ENCODE results near the gene ATXN1. TPM values are rescaled to one million over a fixed set of nuclear protein-coding genes. Genes with fewer than 3 reads are reported as not detected.

ATXN1 gene
- total RNA-seq, 4 donors from 2014 or later = 16.3 to 52.2 (median 25.7) TPM

DNA sequence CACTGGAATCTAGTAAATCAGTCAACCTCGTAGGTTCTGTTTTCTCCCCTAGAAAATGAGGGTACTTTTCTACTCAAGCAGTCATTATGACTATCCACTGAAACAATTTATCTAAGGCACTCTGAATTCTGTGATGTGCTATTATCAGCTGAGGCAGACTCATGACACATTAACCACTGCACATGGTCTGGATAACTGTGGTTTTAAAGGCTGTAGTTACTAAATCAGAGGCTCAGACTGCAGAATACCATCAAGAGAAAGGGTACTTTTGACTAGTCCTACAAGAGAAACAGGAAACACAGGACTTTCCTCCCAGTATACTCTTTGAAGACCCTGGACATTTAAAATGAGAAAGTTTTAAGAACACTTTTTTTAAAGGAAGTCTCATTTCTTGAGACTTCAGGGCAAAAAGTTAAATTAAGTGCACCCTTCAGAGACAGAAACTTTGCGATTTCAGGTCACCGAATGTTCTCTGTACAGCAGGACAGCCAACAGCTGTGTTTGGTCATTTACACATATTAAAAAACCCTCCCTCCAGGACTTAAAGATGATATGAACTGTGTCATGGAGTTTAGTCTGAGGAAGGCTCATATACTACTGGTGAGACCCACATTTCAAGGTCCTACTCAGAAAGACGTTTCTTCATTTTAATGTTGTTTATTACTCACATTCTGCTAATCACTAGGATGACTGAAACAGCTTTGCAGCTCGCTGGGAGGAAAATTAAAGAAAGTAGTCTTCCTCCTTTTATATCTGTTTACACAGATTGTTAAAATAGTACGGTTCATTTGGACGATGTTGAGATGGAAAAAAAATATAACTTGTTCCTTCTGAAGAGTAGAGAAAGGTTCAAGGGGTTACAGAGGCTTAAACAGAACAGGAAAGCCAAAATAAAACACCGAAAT lies 19.9 kb downstream of the ATXN1 start:
- WGBS, 2 donors = 65 to 66% methylated on average over 8 of the region's 8 CpGs
- no peak for TF ChIP-seq POLR2A (IDR thresholded peaks at IDR 0.05)
- TF ChIP-seq, protein P1, sequence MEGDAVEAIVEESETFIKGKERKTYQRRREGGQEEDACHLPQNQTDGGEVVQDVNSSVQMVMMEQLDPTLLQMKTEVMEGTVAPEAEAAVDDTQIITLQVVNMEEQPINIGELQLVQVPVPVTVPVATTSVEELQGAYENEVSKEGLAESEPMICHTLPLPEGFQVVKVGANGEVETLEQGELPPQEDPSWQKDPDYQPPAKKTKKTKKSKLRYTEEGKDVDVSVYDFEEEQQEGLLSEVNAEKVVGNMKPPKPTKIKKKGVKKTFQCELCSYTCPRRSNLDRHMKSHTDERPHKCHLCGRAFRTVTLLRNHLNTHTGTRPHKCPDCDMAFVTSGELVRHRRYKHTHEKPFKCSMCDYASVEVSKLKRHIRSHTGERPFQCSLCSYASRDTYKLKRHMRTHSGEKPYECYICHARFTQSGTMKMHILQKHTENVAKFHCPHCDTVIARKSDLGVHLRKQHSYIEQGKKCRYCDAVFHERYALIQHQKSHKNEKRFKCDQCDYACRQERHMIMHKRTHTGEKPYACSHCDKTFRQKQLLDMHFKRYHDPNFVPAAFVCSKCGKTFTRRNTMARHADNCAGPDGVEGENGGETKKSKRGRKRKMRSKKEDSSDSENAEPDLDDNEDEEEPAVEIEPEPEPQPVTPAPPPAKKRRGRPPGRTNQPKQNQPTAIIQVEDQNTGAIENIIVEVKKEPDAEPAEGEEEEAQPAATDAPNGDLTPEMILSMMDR (IDR thresholded peaks at IDR 0.05) = no peak
- intact Hi-C loops (cut with DNase I; ENCODE audit: low total_unique reads) = no loop called here
- no peak overlapping the region for H3K4me3 ChIP-seq (ENCODE audit: low read depth, poor library complexity, severe bottlenecking)
- DNase-seq (ENCODE audit: low spot score in 2 of 2) = no peak

DNA sequence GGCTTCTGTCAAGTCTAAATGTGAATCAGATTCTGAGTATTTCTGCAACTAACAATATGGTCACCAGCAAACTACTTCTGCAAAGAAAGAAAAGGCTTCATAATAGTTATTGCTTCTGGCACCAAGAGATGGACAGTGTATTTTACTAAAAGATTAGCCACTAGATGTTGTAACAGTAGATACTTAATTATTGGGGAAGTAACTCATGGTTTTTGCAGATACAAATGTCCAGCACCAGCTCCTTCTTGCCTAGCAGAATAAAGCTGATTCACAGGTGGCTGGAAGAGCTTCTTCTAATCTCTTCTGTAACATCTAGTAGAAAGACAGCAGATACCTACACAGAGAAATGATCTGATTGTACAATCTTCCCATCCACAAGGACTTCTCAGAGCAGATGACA lies 21.2 kb downstream of the ATXN1 start:
- TF ChIP-seq, protein P1 (IDR thresholded peaks at IDR 0.05) = no peak
- no peak for TF ChIP-seq POLR2A (IDR thresholded peaks at IDR 0.05)
- DNase-seq (ENCODE audit: low spot score in 2 of 2) = no peak
- intact Hi-C loops (cut with DNase I; ENCODE audit: low total_unique reads) = loop anchor here (1.0 kb wide), 1 partner anchor 19 kb away; no protein-coding TSS in a partner anchor
- H3K4me3 ChIP-seq (ENCODE audit: low read depth, poor library complexity, severe bottlenecking) = no peak overlapping the region

DNA sequence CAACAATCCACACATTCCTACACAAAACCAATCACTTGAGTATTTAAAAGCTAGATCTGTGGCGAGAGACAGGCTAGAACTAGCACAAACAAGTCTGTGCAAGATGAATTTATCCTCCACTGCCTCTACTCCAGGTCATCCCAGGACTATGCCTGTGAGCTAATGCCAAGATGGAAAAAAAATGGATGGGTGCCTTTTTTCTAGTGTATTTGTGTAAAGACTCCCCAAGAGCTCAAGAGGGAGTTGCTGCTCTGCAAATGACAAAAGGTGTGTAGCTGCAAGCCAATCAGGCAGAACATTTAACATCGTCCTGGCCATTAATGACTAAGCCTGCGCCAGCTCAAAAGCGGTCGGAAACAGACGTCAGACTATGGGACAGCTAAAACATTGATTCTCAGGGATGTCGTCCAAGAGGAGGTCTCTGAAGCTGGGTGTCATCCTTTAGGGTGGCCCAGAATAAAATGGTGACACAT lies 21.9 kb downstream of the ATXN1 start:
- no peak overlapping the region for H3K4me3 ChIP-seq (ENCODE audit: low read depth, poor library complexity, severe bottlenecking)
- TF ChIP-seq POLR2A (IDR thresholded peaks at IDR 0.05) = no peak
- TF ChIP-seq, protein P1 (IDR thresholded peaks at IDR 0.05) = no peak
- DNase-seq (ENCODE audit: low spot score in 2 of 2) = no peak
- intact Hi-C loops (cut with DNase I; ENCODE audit: low total_unique reads) = no loop called here
- WGBS, 2 donors = 67 to 68% methylated on average over 7 of the region's 7 CpGs

- WGBS, 2 donors = 57 to 61% methylated on average over 5 of the region's 5 CpGs
- H3K4me3 ChIP-seq (ENCODE audit: low read depth, poor library complexity, severe bottlenecking) = no peak overlapping the region
- intact Hi-C loops (cut with DNase I; ENCODE audit: low total_unique reads) = no loop called here
- no peak for DNase-seq (ENCODE audit: low spot score in 2 of 2)
- TF ChIP-seq POLR2A (IDR thresholded peaks at IDR 0.05) = no peak
- TF ChIP-seq, protein P1 (IDR thresholded peaks at IDR 0.05) = no peak
These were observed 23.3 kb downstream of the ATXN1 start for GRCh38 chr6:16737925-16738324.

GRCh38 chr6:16736856-16737775 lies 24.1 kb downstream of the ATXN1 start:
- no peak for TF ChIP-seq POLR2A (IDR thresholded peaks at IDR 0.05)
- TF ChIP-seq, protein P1 (IDR thresholded peaks at IDR 0.05) = no peak
- H3K4me3 ChIP-seq (ENCODE audit: low read depth, poor library complexity, severe bottlenecking) = no peak overlapping the region
- 30% methylated on average over 5 of the region's 5 CpGs for WGBS, 2 donors
- DNase-seq (ENCODE audit: low spot score in 2 of 2) = no peak
- intact Hi-C loops (cut with DNase I; ENCODE audit: low total_unique reads) = no loop called here

All from lower leg skin (tissue), 4 donors.